Adrenal gland (tissue), 5 donors: ENCODE measurements around the gene LENG9.

ENCODE experiments used
- POLR2A ChIP-seq, 2 donors: fragments of 450-650 bp; IDR thresholded peaks; one replicate each; pipeline ENCODE4 v1.6.1; 2017; ENCODE audit warnings: antibody characterized with exemption in 2 of 2, mild to moderate bottlenecking in 2 of 2, moderate library complexity in 1 of 2
- TF ChIP-seq, protein P1 (sequence below), 6 experiments: fragments of 450-650 bp in 4 of 6; fragments of 200-600 bp in 2 of 6; sonication (generic) in 1 of 6; IDR thresholded peaks; 1 replicate in 5 of 6; 2 replicates in 1 of 6; pipeline versions ENCODE4 v1.5.1 to v1.8.0; 2016 to 2021; ENCODE audit warnings: antibody characterized with exemption in 6 of 6, mild to moderate bottlenecking in 2 of 6, moderate library complexity in 1 of 6
- donor health status: DM: no; HTN: no; CAD: no.

DNA sequence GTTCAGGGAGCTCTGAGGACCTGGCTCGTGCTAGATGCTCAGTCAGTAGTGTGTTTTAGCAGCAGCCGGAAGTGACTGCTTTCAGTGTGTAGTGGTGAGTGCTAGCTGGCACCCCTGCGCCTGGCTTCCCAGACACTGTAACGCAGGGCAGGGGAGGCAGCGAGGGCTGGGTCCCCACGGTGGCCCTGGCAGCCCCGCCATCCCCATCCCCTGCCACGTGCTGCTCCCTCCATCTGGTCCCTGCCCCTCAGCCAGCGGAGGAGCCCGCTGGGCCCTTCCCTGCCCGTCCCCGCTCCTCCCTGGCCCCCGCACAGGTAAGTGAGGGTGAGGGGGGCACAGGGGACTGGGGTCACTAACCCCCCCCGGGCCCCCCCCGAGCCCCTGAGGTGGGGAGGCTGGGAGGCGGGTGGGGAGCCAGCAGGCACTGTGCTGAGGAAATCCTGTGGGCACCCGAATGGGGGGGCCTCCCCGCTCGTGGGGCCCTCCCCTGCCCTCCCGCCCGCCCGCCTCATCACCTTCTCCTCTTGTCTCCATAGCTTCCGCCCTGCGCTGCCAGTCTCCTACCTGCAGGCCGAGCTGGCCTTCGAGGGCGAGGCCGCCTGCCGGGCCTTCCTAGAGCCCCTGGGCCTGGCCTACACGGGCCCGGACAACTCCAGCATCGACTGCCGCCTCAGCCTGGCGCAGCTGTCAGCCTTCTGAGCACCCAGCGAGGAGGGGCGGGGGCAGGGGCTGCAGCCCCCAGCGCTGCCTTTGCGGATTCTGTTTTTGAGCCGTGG, 3.2 kb downstream of the LENG9 start:
- TF ChIP-seq, protein P1, sequence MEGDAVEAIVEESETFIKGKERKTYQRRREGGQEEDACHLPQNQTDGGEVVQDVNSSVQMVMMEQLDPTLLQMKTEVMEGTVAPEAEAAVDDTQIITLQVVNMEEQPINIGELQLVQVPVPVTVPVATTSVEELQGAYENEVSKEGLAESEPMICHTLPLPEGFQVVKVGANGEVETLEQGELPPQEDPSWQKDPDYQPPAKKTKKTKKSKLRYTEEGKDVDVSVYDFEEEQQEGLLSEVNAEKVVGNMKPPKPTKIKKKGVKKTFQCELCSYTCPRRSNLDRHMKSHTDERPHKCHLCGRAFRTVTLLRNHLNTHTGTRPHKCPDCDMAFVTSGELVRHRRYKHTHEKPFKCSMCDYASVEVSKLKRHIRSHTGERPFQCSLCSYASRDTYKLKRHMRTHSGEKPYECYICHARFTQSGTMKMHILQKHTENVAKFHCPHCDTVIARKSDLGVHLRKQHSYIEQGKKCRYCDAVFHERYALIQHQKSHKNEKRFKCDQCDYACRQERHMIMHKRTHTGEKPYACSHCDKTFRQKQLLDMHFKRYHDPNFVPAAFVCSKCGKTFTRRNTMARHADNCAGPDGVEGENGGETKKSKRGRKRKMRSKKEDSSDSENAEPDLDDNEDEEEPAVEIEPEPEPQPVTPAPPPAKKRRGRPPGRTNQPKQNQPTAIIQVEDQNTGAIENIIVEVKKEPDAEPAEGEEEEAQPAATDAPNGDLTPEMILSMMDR (IDR thresholded peaks at IDR 0.05), result no peak
- TF ChIP-seq POLR2A (IDR thresholded peaks at IDR 0.05), result no peak
